Activated CD8-positive, alpha-beta memory T cell treated with anti-CD3 and anti-CD28 coated beads, Interleukin-2, amount 50 U/mL, for 48 hours (primary cell): ENCODE measurements around the gene C19orf85.
"Not testable (repeated sequence)": the region's sequence is repeated elsewhere in the genome, so short reads cannot be mapped to it uniquely, and the experiment has no call there.

Source experiments
- DNase-seq: peaks from one replicate; pipeline ENCODE4 v3.0.0-alpha.2; 2020

The C19orf85 gene

GRCh38 chr19:55436847-55437246, 27.7 kb downstream of the C19orf85 start:
- DNase-seq = no peak

GRCh38 chr19:55435020-55435419, 29.5 kb downstream of the C19orf85 start:
- no peak for DNase-seq

GRCh38 chr19:55434356-55434919, 30.1 kb downstream of the C19orf85 start:
- DNase-seq = no peak

- DNase-seq = no peak
These were observed 31.3 kb downstream of the C19orf85 start for GRCh38 chr19:55433292-55433691.

GRCh38 chr19:55432241-55432959, 32.2 kb downstream of the C19orf85 start:
- no peak for DNase-seq

- DNase-seq = no peak
These were observed 33.4 kb downstream of the C19orf85 start for GRCh38 chr19:55431183-55431582.

- no peak for DNase-seq
These were observed 38.5 kb downstream of the C19orf85 start for GRCh38 chr19:55426042-55426441.

GRCh38 chr19:55424518-55424917, 40.0 kb downstream of the C19orf85 start:
- no peak for DNase-seq

GRCh38 chr19:55423225-55424005, 41.1 kb downstream of the C19orf85 start:
- no peak for DNase-seq

GRCh38 chr19:55421281-55421680, 43.3 kb downstream of the C19orf85 start:
- DNase-seq = not testable (repeated sequence)

- no peak for DNase-seq
These were observed 44.8 kb downstream of the C19orf85 start for GRCh38 chr19:55419624-55420236.

- DNase-seq = no peak
These were observed 45.4 kb downstream of the C19orf85 start for GRCh38 chr19:55419103-55419502.

GRCh38 chr19:55418185-55418584, 46.4 kb downstream of the C19orf85 start:
- DNase-seq = no peak
